ENCODE data around the gene ROR2.

GRCh38 chr9:91582181-91582580, 367.8 kb downstream of the ROR2 start:
- TF ChIP-seq CTCF (IDR thresholded peaks at IDR 0.05 in 8 of 11, conservative IDR thresholded peaks at IDR 0.05 in 3 of 11) = no peak
- TF ChIP-seq POLR2A (IDR thresholded peaks at IDR 0.05) = no peak
- TF ChIP-seq POLR2AphosphoS5 (IDR thresholded peaks at IDR 0.05) = no peak
